Measurements from ENCODE around the gene PPP1R11.
"Not testable (repeated sequence)": the region's sequence is repeated elsewhere in the genome, so short reads cannot be mapped to it uniquely, and the experiment has no call there.

Gene PPP1R11, protein sequence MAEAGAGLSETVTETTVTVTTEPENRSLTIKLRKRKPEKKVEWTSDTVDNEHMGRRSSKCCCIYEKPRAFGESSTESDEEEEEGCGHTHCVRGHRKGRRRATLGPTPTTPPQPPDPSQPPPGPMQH

DNA sequence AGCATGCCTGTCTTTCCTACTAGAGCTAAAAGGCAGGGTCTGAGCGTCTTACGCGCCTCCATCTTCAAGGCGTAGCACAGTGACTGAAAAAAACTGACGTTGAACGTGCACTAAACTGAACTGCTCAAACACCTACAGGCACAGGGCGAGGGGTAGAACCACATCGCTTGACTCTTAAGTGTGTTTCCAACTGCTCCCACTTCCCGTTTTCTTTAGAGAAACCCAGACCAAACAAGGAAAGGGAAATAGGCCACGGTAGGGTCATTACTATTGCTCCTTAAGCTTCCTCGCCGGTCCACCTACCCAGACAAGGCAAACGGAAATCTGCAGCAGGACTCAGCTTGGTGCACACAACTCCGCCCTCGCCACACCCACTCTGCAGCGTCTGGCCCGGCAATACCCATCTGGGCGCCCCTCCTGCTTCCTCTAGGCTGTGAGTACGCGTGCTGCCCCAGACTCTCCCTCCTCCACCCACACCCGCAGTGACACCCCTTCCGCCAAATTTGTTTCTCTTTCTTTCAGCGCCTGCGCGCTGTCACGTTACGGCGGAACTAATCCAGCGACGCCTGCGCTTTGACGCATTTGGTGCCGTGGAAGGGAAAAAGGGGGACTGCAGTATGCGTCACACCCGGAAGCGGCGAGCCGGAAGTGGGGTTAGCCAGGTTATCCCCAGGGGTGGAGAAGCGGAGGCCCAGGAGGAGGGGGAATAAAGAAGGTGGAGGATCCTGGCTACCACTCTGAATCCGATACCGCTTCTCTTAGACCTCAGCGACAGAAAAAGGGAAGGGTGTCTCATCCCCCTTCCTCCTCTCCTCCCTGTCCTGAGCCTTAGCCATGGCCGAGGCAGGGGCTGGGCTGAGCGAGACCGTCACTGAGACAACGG lies at the start of gene PPP1R11:
PPP1R11 (plus strand) TSS at position 622 of the 883 bp plus-strand sequence; CDS start at position 835, 213 bp downstream.
- DNase-seq = peak; percentile 99

GRCh38 chr6:30019819-30020218 lies 47.2 kb upstream of the PPP1R11 start:
- no peak for DNase-seq

DNA sequence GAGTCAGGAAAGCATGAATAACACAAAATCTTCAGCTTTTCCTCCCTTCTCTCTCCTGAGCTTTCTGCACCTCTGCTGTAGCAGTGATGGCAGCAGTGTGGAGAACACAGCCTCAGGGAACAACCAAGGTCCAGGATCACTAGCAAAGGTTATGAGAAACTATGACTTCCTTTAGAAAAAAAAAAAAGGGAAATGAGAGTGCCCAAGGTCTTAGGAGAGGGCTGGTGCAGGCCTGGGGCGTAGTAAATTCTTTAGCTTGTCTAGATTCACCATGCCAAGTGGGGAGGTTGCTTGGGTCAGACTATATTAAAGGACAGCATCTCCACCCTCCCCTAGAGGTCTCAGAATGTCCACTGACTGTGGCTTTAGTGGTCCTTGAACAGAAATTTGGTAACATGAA lies 46.4 kb upstream of the PPP1R11 start:
- DNase-seq = no peak

DNA sequence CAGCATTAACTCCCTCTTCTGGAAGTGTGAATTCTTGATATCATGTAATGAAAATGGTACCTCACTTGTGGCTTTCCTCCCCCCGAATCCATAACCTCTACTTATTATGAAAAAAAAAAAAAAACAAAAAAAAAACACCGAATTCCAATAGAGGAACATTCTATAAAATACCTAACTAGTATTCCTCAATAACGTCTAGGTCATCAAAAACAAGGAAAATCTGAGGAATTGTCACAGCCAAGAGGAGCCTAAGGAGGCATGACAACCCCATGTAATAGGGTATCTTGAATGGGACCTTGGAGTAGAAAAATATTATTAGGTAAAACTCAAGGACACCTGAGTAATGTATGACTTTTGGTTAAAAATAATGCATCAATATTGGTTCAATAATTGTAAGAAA lies 44.8 kb upstream of the PPP1R11 start:
- DNase-seq = no peak

DNA sequence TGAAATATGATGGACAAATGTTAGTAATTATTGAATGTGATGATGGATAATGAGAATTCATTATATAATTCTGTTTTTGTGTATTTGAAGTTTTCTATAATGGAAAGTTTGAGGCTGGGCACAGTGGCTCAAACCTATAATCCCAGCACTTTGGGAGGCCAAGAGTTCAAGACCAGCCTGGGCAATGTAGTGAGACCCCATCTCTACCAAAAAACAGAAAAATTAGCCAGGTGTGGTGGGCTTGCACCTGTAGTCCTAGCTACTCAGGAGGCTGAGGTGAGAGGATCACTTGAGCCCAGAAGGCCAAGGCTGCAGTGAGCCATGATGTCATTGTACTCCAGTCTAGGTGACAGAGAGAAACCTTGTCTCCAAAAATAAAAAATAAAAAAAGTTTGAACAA lies 44.3 kb upstream of the PPP1R11 start:
- not testable (repeated sequence) for DNase-seq

DNA sequence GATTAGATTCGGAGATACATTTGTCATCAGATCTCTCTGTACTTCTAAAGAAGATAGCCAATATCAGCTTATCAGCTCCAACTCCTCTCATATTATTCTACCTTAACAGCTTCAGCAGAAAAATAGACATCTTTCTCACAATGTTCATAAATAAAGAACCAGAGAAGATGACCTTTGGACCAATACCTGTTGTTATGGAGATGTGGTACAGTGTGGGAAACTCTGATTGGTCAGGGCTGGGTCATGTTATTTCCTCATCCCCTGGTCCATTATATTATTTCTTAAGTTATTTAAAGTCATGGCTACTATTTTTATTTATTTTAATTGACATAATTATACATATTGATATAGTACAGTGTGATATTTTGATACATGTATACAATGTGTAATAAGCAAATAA lies 41.8 kb upstream of the PPP1R11 start:
- DNase-seq = no peak

- no peak for DNase-seq
These were observed 37.4 kb upstream of the PPP1R11 start for GRCh38 chr6:30029588-30029987.

- DNase-seq = no peak
These were observed 35.6 kb upstream of the PPP1R11 start for GRCh38 chr6:30031381-30031780.

DNA sequence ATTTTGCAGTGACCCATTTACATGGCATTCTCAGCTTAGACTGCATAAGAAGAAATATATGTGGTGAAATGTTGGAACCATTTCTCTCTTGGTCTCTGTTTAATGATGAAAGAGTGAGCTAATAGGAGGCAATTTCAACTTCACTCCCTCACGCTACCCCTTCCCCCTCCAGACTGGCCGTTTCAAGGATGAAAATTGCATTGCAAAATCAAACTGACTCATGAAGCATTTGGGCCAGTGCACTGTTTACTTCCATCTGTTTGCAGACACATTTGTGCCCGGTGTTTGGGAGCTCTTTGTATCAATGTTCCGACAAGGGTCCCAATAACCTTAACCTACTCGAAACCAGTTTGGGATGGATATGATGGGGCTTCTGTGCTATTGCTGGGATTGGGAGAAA lies 33.6 kb upstream of the PPP1R11 start:
- DNase-seq = peak; percentile 21

- DNase-seq = no peak
These were observed 31.2 kb upstream of the PPP1R11 start for GRCh38 chr6:30035784-30036183.

DNA sequence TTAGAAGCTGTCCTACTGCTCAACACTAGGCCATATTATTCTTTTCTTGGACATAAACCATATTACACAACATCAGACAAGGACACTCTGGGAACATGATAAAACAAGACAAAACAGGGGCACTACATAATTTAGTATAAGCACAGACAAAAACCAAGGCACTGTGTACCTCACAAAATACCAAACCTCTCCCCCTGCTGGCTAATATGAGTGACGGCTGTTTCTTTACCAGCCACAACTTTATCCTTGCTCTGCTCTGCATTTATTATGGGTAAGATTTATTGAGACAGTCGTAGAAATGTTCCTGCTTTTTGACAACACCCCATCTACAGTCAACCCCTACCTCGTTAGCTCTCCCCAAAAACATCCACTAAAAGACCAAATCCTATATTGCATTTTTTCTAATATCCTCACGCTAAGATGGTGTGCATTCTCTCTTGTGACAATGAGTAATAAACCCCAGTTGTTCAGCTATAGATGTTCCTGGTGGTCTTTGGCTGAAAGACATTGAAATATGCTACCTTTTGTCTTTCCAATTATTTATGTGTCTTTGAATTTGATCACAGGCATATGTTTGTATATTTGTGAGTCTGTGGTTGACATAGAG lies 29.7 kb upstream of the PPP1R11 start:
- no peak for DNase-seq

DNA sequence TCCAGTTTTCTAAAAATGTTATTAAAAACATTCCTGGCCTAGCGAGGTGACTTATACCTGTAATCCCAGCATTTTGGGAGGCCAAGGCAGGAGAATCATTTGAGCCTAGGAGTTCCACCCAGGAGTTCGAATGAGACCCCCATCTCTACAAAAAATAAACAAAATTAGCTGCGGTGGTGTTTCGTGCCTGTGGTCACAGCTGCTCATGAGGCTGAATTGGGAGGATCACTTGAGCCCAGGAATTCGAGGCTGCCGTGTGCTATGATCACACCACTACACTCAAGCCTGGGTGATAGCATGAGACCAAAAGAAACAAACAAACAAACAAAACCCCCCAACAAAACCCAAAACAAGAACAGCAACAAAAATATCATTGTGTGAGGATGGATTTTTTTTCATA lies 25.8 kb upstream of the PPP1R11 start:
- DNase-seq = no peak

- DNase-seq = no peak
These were observed 25.2 kb upstream of the PPP1R11 start for GRCh38 chr6:30041821-30042220.

GRCh38 chr6:30042476-30042875 lies 24.5 kb upstream of the PPP1R11 start:
- DNase-seq = no peak

GRCh38 chr6:30042914-30043313 lies 24.1 kb upstream of the PPP1R11 start:
- DNase-seq = no peak

GRCh38 chr6:30043744-30044143 lies 23.3 kb upstream of the PPP1R11 start:
- no peak for DNase-seq

- no peak for DNase-seq
These were observed 22.4 kb upstream of the PPP1R11 start for GRCh38 chr6:30044630-30045029.

- DNase-seq = peak; percentile 22
These were observed 19.8 kb upstream of the PPP1R11 start for GRCh38 chr6:30047220-30047619.

DNA sequence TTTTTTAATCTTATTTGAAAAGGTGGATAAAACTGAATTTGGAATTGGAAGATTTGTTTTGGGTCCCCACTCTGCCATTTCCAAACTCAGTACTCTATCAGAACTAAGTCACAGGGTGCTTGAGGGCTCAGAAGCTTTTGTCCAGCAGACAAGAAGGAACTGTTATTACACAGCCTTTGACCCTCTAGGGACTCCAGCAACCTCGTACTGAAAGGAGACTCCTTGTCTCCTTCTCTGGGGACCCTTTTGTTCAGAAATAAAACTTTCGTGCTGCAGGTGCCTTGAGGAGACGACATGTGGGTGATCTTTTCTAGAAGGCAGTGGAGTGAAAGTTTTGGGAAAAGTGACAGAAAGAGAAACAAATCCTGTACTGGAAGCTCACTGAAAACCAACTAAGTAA lies 13.3 kb upstream of the PPP1R11 start:
- no peak for DNase-seq

- no peak for DNase-seq
These were observed 11.5 kb upstream of the PPP1R11 start for GRCh38 chr6:30055513-30055912.

DNA sequence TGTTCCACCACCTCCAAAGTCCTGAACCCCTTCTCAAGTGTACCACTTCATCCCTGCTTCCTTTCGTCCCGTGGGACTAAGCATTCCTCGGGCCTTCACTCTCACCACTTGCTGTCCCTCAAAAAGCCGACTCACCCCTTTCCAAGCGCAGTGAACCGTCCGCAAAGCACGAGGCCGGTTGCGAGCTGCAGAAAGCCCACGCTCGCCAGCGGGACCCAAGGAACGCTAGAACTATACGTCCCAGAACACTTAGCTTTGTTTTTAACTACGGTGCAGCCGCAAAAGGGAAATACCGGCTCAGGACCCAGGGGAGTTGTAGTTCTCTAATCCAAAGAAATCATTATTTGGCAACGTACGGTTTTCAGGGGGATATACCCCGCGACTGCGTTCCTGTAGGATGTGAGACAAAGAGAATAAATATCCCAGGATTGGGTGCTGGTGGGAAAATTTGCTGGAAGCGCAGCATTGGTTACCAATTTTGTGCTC lies 6.3 kb upstream of the PPP1R11 start:
- peak; percentile 41 for DNase-seq

DNA sequence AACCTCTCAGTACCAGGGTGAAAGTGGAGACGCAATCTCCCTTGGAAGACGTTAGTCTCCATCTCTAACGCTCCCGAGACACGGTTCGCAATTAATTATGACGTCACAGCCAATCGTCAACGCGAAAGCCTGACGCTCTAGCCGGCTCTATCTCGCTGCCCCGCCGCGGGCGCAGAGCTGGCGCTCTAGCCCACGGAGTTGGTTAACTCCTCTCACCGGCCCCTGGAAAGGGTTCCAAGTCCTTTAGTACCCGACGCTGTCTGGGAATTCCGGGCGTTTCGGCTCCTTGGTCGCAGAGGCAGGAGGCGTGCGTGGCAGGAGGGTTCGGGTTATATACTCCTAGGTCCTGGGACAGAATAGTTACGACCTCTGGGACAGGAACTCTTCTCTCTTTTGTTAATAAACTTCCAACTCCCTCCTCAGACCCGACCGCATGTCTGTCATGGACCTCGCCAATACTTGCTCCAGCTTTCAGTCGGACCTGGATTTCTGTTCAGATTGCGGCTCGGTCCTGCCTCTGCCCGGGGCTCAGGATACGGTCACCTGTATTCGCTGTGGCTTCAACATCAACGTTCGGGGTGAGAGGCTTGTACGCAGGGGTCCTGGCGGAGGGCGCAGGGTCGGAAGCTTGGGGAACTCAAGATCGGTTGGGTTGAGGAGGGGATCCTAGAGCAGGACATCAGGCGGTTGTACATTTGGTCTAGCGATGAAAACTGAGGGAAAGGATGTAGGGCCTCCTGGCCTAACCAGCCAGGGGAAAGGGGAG lies 5.7 kb upstream of the PPP1R11 start, which contains the start of gene POLR1H:
POLR1H (plus strand) TSS at position 174 of the 766 bp plus-strand sequence; CDS start at position 434, 260 bp downstream.
- DNase-seq = peak; percentile 91

DNA sequence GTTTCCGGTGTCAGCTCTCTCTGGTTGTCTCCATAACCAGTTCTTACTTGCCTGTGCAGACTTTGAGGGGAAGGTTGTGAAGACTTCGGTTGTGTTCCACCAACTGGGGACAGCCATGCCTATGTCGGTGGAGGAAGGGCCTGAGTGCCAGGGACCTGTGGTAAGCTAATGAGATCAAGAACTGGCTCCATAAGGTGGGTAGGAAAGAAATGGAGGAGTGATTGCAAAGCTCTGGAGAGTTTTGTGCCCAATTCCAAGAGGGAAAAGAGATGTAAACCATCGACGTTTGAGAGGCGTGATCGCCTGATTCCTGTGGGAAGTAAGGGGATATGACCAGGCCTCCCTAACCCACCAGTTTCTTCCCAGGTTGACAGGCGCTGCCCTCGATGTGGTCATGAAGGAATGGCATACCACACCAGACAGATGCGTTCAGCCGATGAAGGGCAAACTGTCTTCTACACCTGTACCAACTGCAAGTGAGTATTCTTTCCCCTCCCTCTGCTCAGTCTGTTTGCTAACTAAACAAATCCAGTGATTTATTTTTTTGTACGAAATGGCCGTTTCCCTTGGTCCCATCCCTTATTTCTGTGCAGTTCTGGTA lies 5.0 kb upstream of the PPP1R11 start:
- DNase-seq = peak; percentile 42
